Measurements from ENCODE around the gene CELSR1. TPM values are rescaled to one million over a fixed set of nuclear protein-coding genes. Genes with fewer than 3 reads are reported as not detected.

CELSR1 gene
- total and polyA plus RNA-seq, 7 donors = 0.23 to 5.0 (median 0.82) TPM

DNA sequence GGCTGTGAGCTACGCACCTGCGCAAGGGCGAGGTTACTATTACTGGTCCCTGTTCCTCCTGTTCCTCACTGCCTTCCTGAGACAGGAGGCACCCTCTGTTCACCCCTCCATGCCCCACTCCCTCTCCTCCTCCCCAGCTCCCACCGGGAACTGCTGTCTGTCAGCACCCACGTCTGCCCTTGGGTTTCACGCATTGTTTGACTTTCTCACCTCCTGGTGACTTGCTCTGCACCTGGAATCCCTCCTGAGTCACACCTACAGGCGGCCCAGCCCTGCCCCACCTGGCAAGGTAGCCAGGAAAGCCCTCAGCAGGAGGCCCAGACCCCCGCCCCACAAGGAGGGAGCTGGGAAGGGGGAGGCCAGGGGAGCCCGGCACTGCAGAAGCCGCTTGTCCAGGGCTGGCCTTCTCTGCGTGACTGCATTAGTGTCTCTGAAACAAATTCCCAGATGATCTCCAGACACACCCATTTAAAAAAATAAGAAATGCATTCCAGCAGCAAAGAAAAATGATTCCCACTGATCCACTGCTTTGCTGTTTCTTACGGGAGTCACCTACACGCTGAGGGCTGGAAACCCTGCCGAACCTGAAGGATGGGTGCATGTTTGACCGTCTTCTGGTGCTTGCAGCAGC lies 86.4 kb downstream of the CELSR1 start:
- no peaks in the 10 kb centered on the region for H3K4me1 ChIP-seq
- no peak overlapping the region for H3K4me3 ChIP-seq
- TF ChIP-seq, protein P1, sequence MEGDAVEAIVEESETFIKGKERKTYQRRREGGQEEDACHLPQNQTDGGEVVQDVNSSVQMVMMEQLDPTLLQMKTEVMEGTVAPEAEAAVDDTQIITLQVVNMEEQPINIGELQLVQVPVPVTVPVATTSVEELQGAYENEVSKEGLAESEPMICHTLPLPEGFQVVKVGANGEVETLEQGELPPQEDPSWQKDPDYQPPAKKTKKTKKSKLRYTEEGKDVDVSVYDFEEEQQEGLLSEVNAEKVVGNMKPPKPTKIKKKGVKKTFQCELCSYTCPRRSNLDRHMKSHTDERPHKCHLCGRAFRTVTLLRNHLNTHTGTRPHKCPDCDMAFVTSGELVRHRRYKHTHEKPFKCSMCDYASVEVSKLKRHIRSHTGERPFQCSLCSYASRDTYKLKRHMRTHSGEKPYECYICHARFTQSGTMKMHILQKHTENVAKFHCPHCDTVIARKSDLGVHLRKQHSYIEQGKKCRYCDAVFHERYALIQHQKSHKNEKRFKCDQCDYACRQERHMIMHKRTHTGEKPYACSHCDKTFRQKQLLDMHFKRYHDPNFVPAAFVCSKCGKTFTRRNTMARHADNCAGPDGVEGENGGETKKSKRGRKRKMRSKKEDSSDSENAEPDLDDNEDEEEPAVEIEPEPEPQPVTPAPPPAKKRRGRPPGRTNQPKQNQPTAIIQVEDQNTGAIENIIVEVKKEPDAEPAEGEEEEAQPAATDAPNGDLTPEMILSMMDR (IDR thresholded peaks at IDR 0.05) = no peak
- no peak for TF ChIP-seq POLR2AphosphoS5 (IDR thresholded peaks at IDR 0.05)
- peaks cover 0 to 15% (median 6%) of the 10 kb centered on the region in 3 donors for H3K27me3 ChIP-seq
- H3K9me3 ChIP-seq = no peaks in the 10 kb centered on the region
- 32 to 74% methylated on average over 15 of the region's 15 CpGs for WGBS, 2 donors
- H3K36me3 ChIP-seq = no peaks in the 10 kb centered on the region
- intact Hi-C loops (cut with DNase I) = no loop called here
- no peak for DNase-seq
- H3K27ac ChIP-seq = no peak overlapping the region

DNA sequence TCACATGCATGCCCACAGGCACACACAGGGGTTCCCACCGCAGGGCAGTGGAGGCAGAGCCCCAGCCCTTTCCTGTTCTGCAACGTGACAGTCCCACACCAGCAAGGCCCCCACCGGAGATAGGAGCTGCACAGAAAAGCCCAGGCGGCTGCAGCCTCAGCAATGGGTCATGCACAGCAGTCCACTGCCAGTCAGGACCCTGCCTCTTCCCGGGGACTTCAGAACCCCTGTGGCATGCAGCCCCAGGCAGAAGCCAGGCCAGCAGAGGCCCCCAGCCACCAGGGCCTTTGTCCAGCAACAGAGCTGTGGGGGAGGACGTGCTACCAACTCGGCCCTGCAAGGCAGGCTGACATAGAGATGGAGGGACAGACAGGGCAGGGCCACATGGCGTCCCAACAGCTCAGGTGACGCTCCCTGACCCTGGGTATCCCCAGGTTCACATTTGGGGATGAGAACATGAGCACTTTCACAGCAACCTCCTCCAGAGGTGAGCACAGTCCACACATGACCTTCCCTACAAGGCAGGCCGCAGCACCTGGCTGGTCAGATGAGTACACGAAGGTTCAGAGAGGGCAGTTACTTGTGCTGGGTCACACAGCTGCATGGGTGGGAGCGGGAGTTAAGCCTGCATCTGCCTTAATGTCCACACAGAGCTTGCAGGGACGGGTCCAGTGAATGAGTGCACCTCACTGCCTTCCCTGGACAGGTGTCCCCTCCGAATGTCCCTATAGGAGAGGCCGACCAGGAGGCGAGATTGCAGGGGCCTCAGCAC lies 87.3 kb downstream of the CELSR1 start:
- no peak for TF ChIP-seq EP300 (IDR thresholded peaks at IDR 0.05)
- no peak for TF ChIP-seq POLR2A (IDR thresholded peaks at IDR 0.05)
- TF ChIP-seq, protein P1 (IDR thresholded peaks at IDR 0.05) = no peak
- no peak for TF ChIP-seq POLR2AphosphoS5 (IDR thresholded peaks at IDR 0.05)
- WGBS, 2 donors = 91 to 92% methylated on average over 16 of the region's 16 CpGs
- intact Hi-C loops (cut with DNase I) = no loop called here
- H3K27ac ChIP-seq = no peak overlapping the region
- H3K36me3 ChIP-seq = no peaks in the 10 kb centered on the region
- no peak overlapping the region for H3K4me3 ChIP-seq
- H3K27me3 ChIP-seq = peaks cover 0 to 15% (median 6%) of the 10 kb centered on the region in 3 donors
- no peaks in the 10 kb centered on the region for H3K4me1 ChIP-seq
- no peak for DNase-seq
- H3K9me3 ChIP-seq = no peaks in the 10 kb centered on the region

DNA sequence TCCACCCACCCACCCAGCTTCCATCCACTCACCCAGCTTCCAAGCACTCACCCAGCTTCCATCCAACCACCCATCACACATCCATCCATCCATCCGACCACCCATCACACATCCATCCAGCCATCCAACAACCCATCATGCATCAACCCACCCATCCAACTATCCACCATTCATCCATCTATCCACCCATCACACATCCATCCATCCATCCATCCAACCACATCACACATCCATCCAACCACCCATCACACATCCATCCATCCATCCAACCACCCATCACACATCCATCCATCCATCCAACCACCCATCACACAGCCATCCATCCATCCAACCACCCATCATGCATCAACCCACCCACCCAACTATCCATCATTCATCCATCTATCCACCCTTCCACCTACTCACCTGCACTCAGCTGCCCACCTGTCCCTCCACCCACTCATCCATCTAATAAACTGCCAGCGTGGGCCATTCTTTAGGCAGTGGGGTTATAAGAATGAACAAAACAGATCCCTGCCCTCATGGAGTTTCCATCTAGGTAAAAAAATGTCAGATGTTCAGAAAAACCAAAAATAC lies 88.2 kb downstream of the CELSR1 start:
- intact Hi-C loops (cut with DNase I) = no loop called here
- Histone ChIP-seq H3K9me3 (no peaks in the 10 kb centered on the region), H3K36me3 (no peaks in the 10 kb centered on the region), H3K27me3 (peaks cover 0 to 15% (median 6%) of the 10 kb centered on the region in 3 donors), H3K4me1 (no peaks in the 10 kb centered on the region), H3K4me3 (no peak overlapping the region), H3K27ac (no peak overlapping the region)
- TF ChIP-seq, protein P1 (IDR thresholded peaks at IDR 0.05) = no peak
- TF ChIP-seq POLR2AphosphoS5 (IDR thresholded peaks at IDR 0.05) (no peak), POLR2A (IDR thresholded peaks at IDR 0.05) (no peak), EP300 (IDR thresholded peaks at IDR 0.05) (no peak)
- DNase-seq = no peak
- WGBS, 2 donors = 66 to 88% methylated on average over 2 of the region's 2 CpGs

DNA sequence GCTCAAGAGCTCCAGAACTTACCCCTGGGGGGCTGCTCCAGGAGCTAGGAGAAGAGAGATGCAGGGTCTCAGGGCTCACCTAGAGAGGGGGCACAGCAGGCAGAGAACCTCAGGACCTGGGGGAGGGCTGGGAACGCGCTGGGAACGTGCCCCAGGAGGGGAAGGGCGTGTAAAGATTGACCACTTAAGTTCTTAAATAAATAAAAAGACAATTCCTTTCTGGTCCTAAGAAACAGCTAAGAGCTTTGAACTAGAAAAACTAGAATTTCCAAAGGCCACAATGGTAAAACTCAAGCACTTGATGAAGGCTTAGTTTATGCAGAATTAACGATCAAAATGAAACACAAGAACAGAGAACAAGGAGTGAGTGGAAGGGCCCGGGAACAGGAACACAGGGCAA lies 89.1 kb downstream of the CELSR1 start:
- 51 to 75% methylated on average over 6 of the region's 6 CpGs for WGBS, 2 donors
- Histone ChIP-seq H3K36me3 (no peaks in the 10 kb centered on the region), H3K4me3 (no peak overlapping the region), H3K27me3 (peaks cover 0 to 15% (median 6%) of the 10 kb centered on the region in 3 donors), H3K4me1 (no peaks in the 10 kb centered on the region), H3K9me3 (no peaks in the 10 kb centered on the region), H3K27ac (no peak overlapping the region)
- intact Hi-C loops (cut with DNase I) = no loop called here
- no peak for TF ChIP-seq EP300 (IDR thresholded peaks at IDR 0.05)
- TF ChIP-seq, protein P1 (IDR thresholded peaks at IDR 0.05) = no peak
- no peak for TF ChIP-seq POLR2AphosphoS5 (IDR thresholded peaks at IDR 0.05)
- TF ChIP-seq POLR2A (IDR thresholded peaks at IDR 0.05) = no peak
- DNase-seq = no peak

Measured in sigmoid colon (tissue), 7 donors.